Stimulated activated CD4-positive, alpha-beta T cell treated with anti-CD3 and anti-CD28 coated beads, Interleukin-4, amount 100 ng/mL, for 48 hours (primary cell): ENCODE measurements around the gene GUCY1A1.

Experiments
- DNase-seq, 2 donors: peaks; one replicate each; pipeline ENCODE4 v3.0.0-alpha.2; 2020; ENCODE audit warnings: low read depth in 2 of 2

The GUCY1A1 gene

GRCh38 chr4:155659176-155659575 is 7.5 kb upstream of the GUCY1A1 start:
- DNase-seq: no peak

- no peak for DNase-seq
These were observed 6.2 kb upstream of the GUCY1A1 start for GRCh38 chr4:155660436-155660835.

GRCh38 chr4:155665054-155665453 is 1.6 kb upstream of the GUCY1A1 start:
- no peak for DNase-seq

GRCh38 chr4:155667222-155667567 is 547 bp downstream of the GUCY1A1 start:
- DNase-seq: peak; percentile 0 to 3

GRCh38 chr4:155667568-155668511 is 1.2 kb downstream of the GUCY1A1 start:
- DNase-seq: peak; percentile 0 to 1

- no peak for DNase-seq
These were observed 2.1 kb downstream of the GUCY1A1 start for GRCh38 chr4:155668707-155669220.

- DNase-seq: no peak
These were observed 5.7 kb downstream of the GUCY1A1 start for GRCh38 chr4:155672342-155672741.

GRCh38 chr4:155673453-155673979 is 6.9 kb downstream of the GUCY1A1 start:
- DNase-seq: no peak

- DNase-seq: no peak
These were observed 8.0 kb downstream of the GUCY1A1 start for GRCh38 chr4:155674669-155675071.

GRCh38 chr4:155675709-155676429 is 9.2 kb downstream of the GUCY1A1 start:
- DNase-seq: no peak

GRCh38 chr4:155676430-155676825 is 9.8 kb downstream of the GUCY1A1 start:
- DNase-seq: no peak

GRCh38 chr4:155678011-155678410 is 11.4 kb downstream of the GUCY1A1 start:
- no peak for DNase-seq

GRCh38 chr4:155679343-155679742 is 12.7 kb downstream of the GUCY1A1 start:
- DNase-seq: no peak

GRCh38 chr4:155681886-155682285 is 15.2 kb downstream of the GUCY1A1 start:
- DNase-seq: no peak

GRCh38 chr4:155684423-155684822 is 17.8 kb downstream of the GUCY1A1 start:
- no peak for DNase-seq

- no peak for DNase-seq
These were observed 18.4 kb downstream of the GUCY1A1 start for GRCh38 chr4:155684892-155685541.

GRCh38 chr4:155687380-155687982 is 20.8 kb downstream of the GUCY1A1 start:
- no peak for DNase-seq

- no peak for DNase-seq
These were observed 21.6 kb downstream of the GUCY1A1 start for GRCh38 chr4:155688211-155688610.

- DNase-seq: no peak
These were observed 22.2 kb downstream of the GUCY1A1 start for GRCh38 chr4:155688860-155689259.

GRCh38 chr4:155690044-155690837 is 23.6 kb downstream of the GUCY1A1 start:
- no peak for DNase-seq

- DNase-seq: no peak
These were observed 25.7 kb downstream of the GUCY1A1 start for GRCh38 chr4:155692361-155692760.
